GM18505 (cell line): ENCODE measurements around the gene SLC6A9.

Source experiments
- ATAC-seq: cut with Tn5 transposase; IDR thresholded peaks from one replicate; pipeline ENCODE4 v1.9.1; 2021; ENCODE audit not compliant: unreplicated experiment
- POLR2A ChIP-seq: IDR thresholded peaks from 4 replicates; pipeline ENCODE4 v1.6.1; 2011; ENCODE audit warnings: borderline replicate concordance; ENCODE audit not compliant: insufficient read depth, insufficient read length; ENCODE audit errors: extremely low read depth

Gene SLC6A9

DNA sequence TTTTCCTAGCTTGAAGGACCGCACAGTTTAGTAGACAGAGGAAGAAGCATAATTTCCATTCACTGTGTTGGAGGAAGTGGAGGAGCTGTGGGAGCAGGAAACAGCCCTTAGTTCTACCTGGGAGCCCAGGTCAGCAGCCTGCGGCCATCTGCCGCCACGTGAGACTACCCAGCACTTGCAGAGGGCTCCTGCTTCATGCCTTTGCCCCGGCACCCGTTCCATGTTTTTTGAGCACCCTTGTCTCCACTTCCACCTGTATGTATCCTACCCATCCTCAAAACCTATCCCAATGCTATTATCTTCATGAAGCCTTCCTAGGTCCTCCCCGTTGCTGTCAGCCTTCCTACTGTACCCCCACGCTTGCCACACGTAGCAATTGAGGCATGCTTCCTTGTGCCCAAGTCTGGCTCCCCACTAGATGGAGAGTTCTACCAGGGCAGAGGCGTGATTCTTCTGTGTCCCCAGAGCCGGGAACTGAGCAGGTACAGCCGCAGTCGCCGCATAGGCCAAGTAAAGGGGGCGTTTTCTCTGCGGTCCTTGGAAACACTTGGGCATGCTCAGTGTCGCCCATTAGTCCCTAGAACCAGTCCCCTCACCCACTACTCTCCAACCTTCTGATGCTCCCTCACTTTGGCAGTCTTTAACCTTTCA, 1.9 kb downstream of the SLC6A9 start:
- ATAC-seq, result peak; percentile 13

DNA sequence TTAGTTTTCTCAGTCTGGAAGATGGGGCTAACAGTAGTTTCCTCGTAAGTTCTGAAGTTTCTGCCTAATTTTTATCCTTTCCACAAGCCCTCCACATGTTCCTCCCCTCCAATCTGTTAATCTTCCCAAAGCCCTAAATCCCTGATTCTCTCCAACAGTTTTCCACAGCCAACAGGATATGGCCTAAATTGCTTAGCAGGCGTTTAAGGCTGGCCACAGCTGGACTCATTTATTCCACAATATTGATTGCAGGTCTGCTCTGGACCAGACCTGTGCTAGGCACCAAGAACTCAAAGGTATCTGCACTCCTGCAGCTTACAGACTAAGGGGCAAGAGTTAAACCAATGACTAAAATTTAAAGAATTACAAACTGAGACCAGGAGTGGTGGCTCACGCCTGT, 3.9 kb downstream of the SLC6A9 start:
- no peak for TF ChIP-seq POLR2A
- ATAC-seq, result no peak

More for the DNA sequence above, 1.9 kb downstream of the SLC6A9 start:
- TF ChIP-seq POLR2A, result peak; percentile 11

DNA sequence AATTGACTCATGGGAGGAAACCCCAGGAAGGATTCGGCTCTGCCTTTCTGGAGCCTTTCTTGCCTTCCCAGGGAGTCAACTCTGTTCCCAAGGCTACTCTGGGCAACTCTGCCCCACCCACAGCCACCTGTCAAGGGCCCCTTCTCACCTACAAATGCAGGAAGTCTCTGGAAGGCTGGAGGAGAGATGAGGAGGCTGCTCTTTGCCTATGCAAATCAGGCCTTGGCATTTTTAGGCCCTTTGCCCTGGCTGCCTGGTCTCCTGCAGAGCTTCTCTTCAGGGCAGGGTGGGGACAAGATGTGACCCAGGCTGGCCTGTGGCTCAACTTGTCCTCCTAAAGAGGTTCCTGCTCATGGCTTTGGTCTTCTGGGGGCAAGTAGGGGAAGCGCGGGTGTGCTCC, 5.4 kb downstream of the SLC6A9 start:
- no peak for TF ChIP-seq POLR2A
- ATAC-seq, result no peak

GRCh38 chr1:44024903-44025525, 6.2 kb downstream of the SLC6A9 start:
- ATAC-seq, result no peak
- no peak for TF ChIP-seq POLR2A

DNA sequence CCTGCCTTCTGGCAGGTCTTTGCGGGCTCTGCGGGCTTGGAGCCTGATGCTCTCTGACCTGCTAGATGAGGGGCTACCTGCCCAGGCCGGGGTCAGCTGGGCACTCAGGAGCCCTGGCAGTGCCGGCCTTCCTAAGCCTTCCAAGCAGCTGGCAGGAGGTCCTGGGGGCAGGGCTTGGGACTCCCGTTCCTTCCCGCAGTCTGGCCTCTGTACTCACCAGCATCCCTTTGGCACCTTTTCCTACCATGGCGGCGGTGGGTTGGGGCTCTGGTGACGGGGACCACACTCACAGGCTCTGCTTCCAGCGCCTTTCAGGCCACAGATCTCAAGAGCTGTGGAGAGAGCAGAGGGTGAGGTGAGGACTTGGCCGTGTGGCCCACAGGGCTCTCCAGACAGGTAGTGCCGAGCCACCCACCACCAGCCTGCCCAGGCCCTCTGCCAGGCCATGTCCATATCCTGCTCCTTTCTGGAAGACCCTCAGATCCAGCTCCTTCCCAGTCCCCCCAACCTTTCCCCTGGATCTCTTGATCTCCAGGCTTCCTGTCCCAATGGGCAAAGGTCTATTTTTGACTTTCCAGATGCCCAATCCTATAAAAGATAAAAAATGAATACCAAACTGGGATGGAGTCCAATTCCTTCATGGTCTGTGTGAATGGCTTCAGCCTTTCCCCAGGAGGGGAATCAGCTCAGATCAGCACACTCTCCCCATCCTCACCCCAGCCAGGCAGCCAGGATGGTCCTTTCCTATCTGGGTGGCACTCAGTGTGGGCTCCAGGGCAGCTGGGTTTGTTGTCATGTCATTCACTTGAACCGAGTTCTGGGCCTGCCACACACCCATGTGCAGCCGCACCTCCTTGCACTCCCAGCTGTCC, 7.0 kb downstream of the SLC6A9 start:
- TF ChIP-seq POLR2A, result no peak
- no peak for ATAC-seq

- TF ChIP-seq POLR2A, result no peak
- no peak for ATAC-seq
These were observed 9.5 kb downstream of the SLC6A9 start for GRCh38 chr1:44021581-44022321.

DNA sequence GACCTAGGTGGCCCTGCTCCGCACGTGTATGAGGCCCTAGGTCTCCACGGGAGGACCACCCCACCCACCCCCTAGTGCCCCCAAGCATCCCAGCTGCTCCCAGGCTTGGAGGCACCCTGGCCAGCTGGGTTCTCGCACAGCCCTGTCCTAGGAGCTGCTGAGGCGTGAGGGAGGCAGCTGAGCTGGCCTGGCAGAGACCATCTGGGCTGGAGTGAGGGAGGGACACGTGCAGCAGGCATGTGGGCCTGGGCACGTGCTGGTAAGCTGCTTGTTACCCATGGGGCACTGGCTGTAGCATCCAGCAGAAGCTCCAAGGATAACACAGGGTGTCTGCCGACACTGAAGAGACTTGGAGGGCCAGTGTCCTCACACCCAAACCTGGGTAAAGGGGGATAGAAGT, 10.1 kb downstream of the SLC6A9 start:
- ATAC-seq, result no peak
- TF ChIP-seq POLR2A, result no peak

GRCh38 chr1:44020464-44020863, 10.8 kb downstream of the SLC6A9 start:
- ATAC-seq, result no peak

DNA sequence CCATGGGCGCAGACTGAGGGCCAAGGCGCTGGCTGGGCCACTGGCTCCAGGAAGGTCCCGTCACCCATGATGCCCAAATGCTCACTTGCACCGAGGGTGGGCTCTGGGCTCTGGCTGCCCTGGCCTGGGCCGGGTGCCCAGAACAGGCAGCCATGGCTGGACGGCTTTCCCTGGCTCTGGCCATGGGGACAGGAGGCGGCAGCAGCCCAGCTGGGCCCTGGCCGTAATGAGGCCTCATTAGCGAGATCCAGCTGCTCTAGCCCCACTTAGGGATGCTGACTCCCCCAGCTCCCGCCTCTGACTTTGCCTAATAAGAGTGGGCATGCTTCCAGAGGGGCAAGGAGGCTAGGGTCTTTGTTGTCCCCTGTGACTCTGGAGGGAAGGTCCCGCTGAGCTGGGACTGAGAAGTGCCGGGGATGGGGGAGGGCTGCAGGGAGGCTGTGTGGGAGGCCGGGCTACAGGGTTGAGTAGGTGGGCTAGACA, 11.8 kb downstream of the SLC6A9 start:
- no peak for TF ChIP-seq POLR2A

More at GRCh38 chr1:44020464-44020863, 10.8 kb downstream of the SLC6A9 start:
- no peak for TF ChIP-seq POLR2A

DNA sequence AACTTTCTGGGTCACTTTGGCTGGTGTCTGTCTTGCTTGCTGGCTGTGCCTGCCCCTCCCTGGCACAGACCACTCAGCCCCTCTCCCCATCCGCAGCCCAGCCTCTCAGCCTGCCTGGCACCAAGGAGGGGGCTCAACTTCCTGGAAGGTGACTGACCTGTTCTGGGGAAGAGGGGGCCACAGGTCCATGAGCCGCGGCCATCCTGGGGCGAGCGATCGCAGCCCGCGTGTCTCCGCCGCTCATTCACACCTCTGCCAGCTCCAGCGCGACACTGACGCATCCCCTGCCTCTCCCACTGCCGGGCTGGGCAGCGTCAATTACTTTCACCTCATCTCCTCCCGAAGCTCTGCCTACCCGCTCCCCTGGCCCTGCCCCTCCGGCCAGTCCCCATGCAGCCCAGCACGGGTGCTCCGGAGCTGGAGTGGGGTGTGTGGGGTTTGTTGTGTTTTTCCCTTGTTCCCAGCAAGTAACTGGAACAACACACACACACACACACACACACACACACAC, 14.3 kb downstream of the SLC6A9 start:
- TF ChIP-seq POLR2A, result no peak
- ATAC-seq, result no peak

More for the DNA sequence above, 11.8 kb downstream of the SLC6A9 start:
- ATAC-seq, result no peak

GRCh38 chr1:44016041-44016889, 15.0 kb downstream of the SLC6A9 start:
- ATAC-seq, result no peak
- TF ChIP-seq POLR2A, result no peak

GRCh38 chr1:44015206-44015605, 16.1 kb downstream of the SLC6A9 start:
- TF ChIP-seq POLR2A, result no peak
- ATAC-seq, result no peak
